ENCODE data around the gene MAD2L1BP. TPM values are rescaled to one million over a fixed set of nuclear protein-coding genes. Genes with fewer than 3 reads are reported as not detected.

The MAD2L1BP gene
- total RNA-seq, 2 experiments from 2014 or later: 29.0 to 31.7 TPM

- TF ChIP-seq CTCF (IDR thresholded peaks at IDR 0.05): no peak
- H3K4me1 Mint-ChIP-seq (ENCODE audit: low read depth): peaks cover 2% of the 10 kb centered on the region
- peaks cover 36% of the 10 kb centered on the region for H3K36me3 Mint-ChIP-seq (ENCODE audit: low read depth)
- intact Hi-C loops (cut with micrococcal nuclease): no loop called here
- ChIA-PET POLR2A (interaction anchor here (1.0 kb wide), 1 partner anchor 14 kb away, joined by 3 read pairs; no protein-coding TSS in a partner anchor), CTCF (interaction anchor here (1.3 kb wide), 1 partner anchor 25 kb away, joined by 3 read pairs; no protein-coding TSS in a partner anchor)
- no peak overlapping the region for H3K27ac Mint-ChIP-seq
- no peak for ATAC-seq
- no peaks in the 10 kb centered on the region for H3K27me3 Mint-ChIP-seq
- DNase-seq: no peak
- H3K9me3 Mint-ChIP-seq: no peaks in the 10 kb centered on the region
- no peak overlapping the region for H3K4me3 Mint-ChIP-seq
Measured at GRCh38 chr6:43604174-43604573, 31.5 kb upstream of the MAD2L1BP start.

- Mint-ChIP-seq H3K36me3 (ENCODE audit: low read depth) (peaks cover 36% of the 10 kb centered on the region), H3K27ac (no peak overlapping the region), H3K4me1 (ENCODE audit: low read depth) (peaks cover 2% of the 10 kb centered on the region), H3K9me3 (no peaks in the 10 kb centered on the region), H3K4me3 (no peak overlapping the region), H3K27me3 (no peaks in the 10 kb centered on the region)
- ChIA-PET POLR2A (no interaction called here), CTCF (interaction anchor here (1.2 kb wide), 1 partner anchor 682 kb away, joined by 3 read pairs; no protein-coding TSS in a partner anchor)
- DNase-seq: no peak
- ATAC-seq: no peak
- TF ChIP-seq CTCF (IDR thresholded peaks at IDR 0.05): no peak
- intact Hi-C loops (cut with micrococcal nuclease): no loop called here
Measured at GRCh38 chr6:43606019-43606418, 29.6 kb upstream of the MAD2L1BP start.

- no peak overlapping the region for H3K4me3 Mint-ChIP-seq
- no peaks in the 10 kb centered on the region for H3K27me3 Mint-ChIP-seq
- peaks cover 30% of the 10 kb centered on the region for H3K36me3 Mint-ChIP-seq (ENCODE audit: low read depth)
- DNase-seq (peak; percentile 82), ATAC-seq (peak; percentile 45)
- intact Hi-C loops (cut with micrococcal nuclease): no loop called here
- ChIA-PET CTCF (interaction anchor here (0.7 to 3.0 kb wide), 32 partner anchors 8 to 470 kb away, joined by 3 to 33 read pairs (median 6); partner anchors contain the start of genes GTPBP2, MAD2L1BP, POLH and POLR1C), POLR2A (interaction anchor here (0.7 to 1.2 kb wide), 4 partner anchors 11 to 617 kb away, joined by 3 to 4 read pairs (median 3); partner anchors contain the start of genes POLH and XPO5)
- TF ChIP-seq CTCF (IDR thresholded peaks at IDR 0.05): peak; percentile 75
- H3K4me1 Mint-ChIP-seq (ENCODE audit: low read depth): peaks cover 2% of the 10 kb centered on the region
- H3K9me3 Mint-ChIP-seq: no peaks in the 10 kb centered on the region
- H3K27ac Mint-ChIP-seq: no peak overlapping the region
Measured at GRCh38 chr6:43608310-43608763, 27.3 kb upstream of the MAD2L1BP start.

- no peak for TF ChIP-seq CTCF (IDR thresholded peaks at IDR 0.05)
- ATAC-seq (no peak), DNase-seq (no peak)
- H3K4me1 Mint-ChIP-seq (ENCODE audit: low read depth): peaks cover 2% of the 10 kb centered on the region
- POLR2A ChIA-PET: interaction anchor here (0.8 to 1.2 kb wide), 3 partner anchors 11 to 33 kb away, joined by 3 to 4 read pairs (median 3); partner anchors contain the start of genes POLH and XPO5
- H3K9me3 Mint-ChIP-seq: no peaks in the 10 kb centered on the region
- no peak overlapping the region for H3K4me3 Mint-ChIP-seq
- CTCF ChIA-PET: interaction anchor here (0.7 to 3.0 kb wide), 30 partner anchors 7 to 470 kb away, joined by 3 to 33 read pairs (median 6); partner anchors contain the start of genes GTPBP2, MAD2L1BP, POLH and POLR1C
- intact Hi-C loops (cut with micrococcal nuclease): no loop called here
- H3K27ac Mint-ChIP-seq: no peak overlapping the region
- no peaks in the 10 kb centered on the region for H3K27me3 Mint-ChIP-seq
- peaks cover 34% of the 10 kb centered on the region for H3K36me3 Mint-ChIP-seq (ENCODE audit: low read depth)
Measured at GRCh38 chr6:43608807-43609206, 26.8 kb upstream of the MAD2L1BP start.

- CTCF ChIA-PET: interaction anchor here (0.8 to 3.0 kb wide), 19 partner anchors 10 to 469 kb away, joined by 3 to 33 read pairs (median 9); partner anchors contain the start of genes GTPBP2, POLH, POLR1C and XPO5
- no peaks in the 10 kb centered on the region for H3K27me3 Mint-ChIP-seq
- POLR2A ChIA-PET: interaction anchor here (0.8 kb wide), 2 partner anchors 18 to 34 kb away, joined by 3 to 4 read pairs; no protein-coding TSS in a partner anchor
- intact Hi-C loops (cut with micrococcal nuclease): no loop called here
- no peak for ATAC-seq
- peaks cover 2% of the 10 kb centered on the region for H3K4me1 Mint-ChIP-seq (ENCODE audit: low read depth)
- no peak for DNase-seq
- no peaks in the 10 kb centered on the region for H3K9me3 Mint-ChIP-seq
- no peak for TF ChIP-seq CTCF (IDR thresholded peaks at IDR 0.05)
- no peak overlapping the region for H3K4me3 Mint-ChIP-seq
- H3K27ac Mint-ChIP-seq: no peak overlapping the region
- peaks cover 34% of the 10 kb centered on the region for H3K36me3 Mint-ChIP-seq (ENCODE audit: low read depth)
Measured at GRCh38 chr6:43609402-43609801, 26.2 kb upstream of the MAD2L1BP start.
